Neural cell (in vitro differentiated cells): ENCODE data around the gene THAP4. TPM values are rescaled to one million over a fixed set of nuclear protein-coding genes. Genes with fewer than 3 reads are reported as not detected.
"Not testable (repeated sequence)": the region's sequence is repeated elsewhere in the genome, so short reads cannot be mapped to it uniquely, and the experiment has no call there.

Source experiments
- H2AFZ ChIP-seq: fragments of 200-600, 300-800 bp; sonication (generic), shearing (Covaris generic); 2 replicates; pipeline ENCODE4 v1.6.0; 2014; ENCODE audit warnings: low read depth, mild to moderate bottlenecking, antibody characterized with exemption, low read length, moderate library complexity
- H3F3A ChIP-seq: fragments of 200-600 bp; shearing (Covaris generic); 2 replicates; pipeline ENCODE4 v1.6.1; 2016; ENCODE audit warnings: mild to moderate bottlenecking, moderate library complexity, mixed read lengths, antibody characterized with exemption, low read length; ENCODE audit not compliant: insufficient read depth, poor library complexity, severe bottlenecking
- H3K27ac ChIP-seq: fragments of 200-600, 300-800 bp; sonication (generic), shearing (Covaris generic); 2 replicates; pipeline ENCODE4 v1.5.1; 2014; ENCODE audit warnings: mild to moderate bottlenecking, low read length, moderate library complexity
- H3K27me3 ChIP-seq: fragments of 300-800, 200-600 bp; sonication (generic), shearing (Covaris generic); 2 replicates; pipeline ENCODE4 v1.6.0; 2014; ENCODE audit warnings: mild to moderate bottlenecking, low read depth, low read length, moderate library complexity; ENCODE audit not compliant: insufficient read depth
- H3K36me3 ChIP-seq: fragments of 300-800, 200-600 bp; sonication (generic), shearing (Covaris generic); 2 replicates; pipeline ENCODE4 v1.5.1; 2014; ENCODE audit warnings: mild to moderate bottlenecking, antibody characterized with exemption, low read length, moderate library complexity; ENCODE audit not compliant: insufficient read depth
- H3K4me2 ChIP-seq: fragments of 300-800, 200-600 bp; sonication (generic), shearing (Covaris generic); 2 replicates; pipeline ENCODE4 v1.6.0; 2014; ENCODE audit warnings: mild to moderate bottlenecking, low read length
- H3K4me3 ChIP-seq: fragments of 300-800, 200-600 bp; sonication (generic), shearing (Covaris generic); 2 replicates; pipeline ENCODE4 v1.5.1; 2014; ENCODE audit warnings: mild to moderate bottlenecking, low read length, moderate library complexity
- H3K79me2 ChIP-seq: fragments of 200-600 bp; shearing (Covaris generic); replicated peaks from 2 replicates; pipeline ENCODE4 v1.6.0; 2014; ENCODE audit warnings: mild to moderate bottlenecking, low read length, moderate library complexity; ENCODE audit not compliant: insufficient read depth
- H3K9ac ChIP-seq: fragments of 300-800, 200-600 bp; sonication (generic), shearing (Covaris generic); 2 replicates; pipeline ENCODE4 v1.6.1; 2016; ENCODE audit warnings: mild to moderate bottlenecking, low read length, mixed read lengths
- H3K9me2 ChIP-seq: fragments of 200-600 bp; shearing (Covaris generic); 2 replicates; pipeline ENCODE4 v1.6.1; 2016; ENCODE audit warnings: mild to moderate bottlenecking, low read length, mixed read lengths; ENCODE audit not compliant: insufficient read depth
- H3K9me3 ChIP-seq: fragments of 200-600, 300-800 bp; sonication (generic), shearing (Covaris generic); 2 replicates; pipeline ENCODE4 v1.6.1; 2016; ENCODE audit warnings: mild to moderate bottlenecking, mixed run types, low read length, moderate library complexity, mixed read lengths
- H4K20me1 ChIP-seq: fragments of 200-600 bp; shearing (Covaris generic); 2 replicates; pipeline ENCODE4 v1.6.1; 2016; ENCODE audit warnings: mild to moderate bottlenecking, mixed run types; ENCODE audit not compliant: insufficient read depth
- EP300 ChIP-seq: fragments of 450-650 bp; conservative IDR thresholded peaks from 2 replicates; pipeline ENCODE4 v1.6.1; 2014; ENCODE audit warnings: antibody characterized with exemption, mild to moderate bottlenecking, moderate library complexity; ENCODE audit not compliant: poor library complexity, severe bottlenecking
- EZH2 ChIP-seq: fragments of 200-600, 300-800 bp; shearing (Covaris generic), sonication (generic); IDR thresholded peaks from 2 replicates; pipeline ENCODE4 v1.6.1; 2014; ENCODE audit warnings: antibody characterized with exemption, low read length, borderline replicate concordance, mild to moderate bottlenecking; ENCODE audit not compliant: insufficient read depth, poor library complexity, severe bottlenecking
- MXI1 ChIP-seq: fragments of 450-650 bp; conservative IDR thresholded peaks from 2 replicates; pipeline ENCODE4 v1.6.1; 2014; ENCODE audit warnings: antibody characterized with exemption, mild to moderate bottlenecking; ENCODE audit not compliant: poor library complexity, severe bottlenecking
- POLR2AphosphoS5 ChIP-seq: IDR thresholded peaks from 2 replicates; pipeline ENCODE4 v1.6.1; 2012
- RAD21 ChIP-seq: fragments of 450-650 bp; conservative IDR thresholded peaks from 2 replicates; pipeline ENCODE4 v1.6.1; 2014; ENCODE audit warnings: antibody characterized with exemption, mild to moderate bottlenecking, moderate library complexity
- SMC3 ChIP-seq: fragments of 450-650 bp; conservative IDR thresholded peaks from 2 replicates; pipeline ENCODE4 v1.6.1; 2014; ENCODE audit warnings: antibody characterized with exemption, mild to moderate bottlenecking, moderate library complexity; ENCODE audit not compliant: poor library complexity
- TAF1 ChIP-seq: IDR thresholded peaks from 2 replicates; pipeline ENCODE4 v1.6.1; 2012; ENCODE audit warnings: low read depth
- polyA plus RNA-seq: library from polyadenylated mRNA; depleted of rRNA; stranded (reverse); fragments of >200 nt; gene quantifications from 2 replicates; pipeline ENCODE4 v1.2.3, GENCODE V29; 2014
- TF ChIP-seq, protein P1 (sequence below): IDR thresholded peaks from 2 replicates; pipeline ENCODE4 v1.6.1; 2012; ENCODE audit warnings: borderline replicate concordance
- TF ChIP-seq, protein P2 (sequence below): fragments of 450-650 bp; IDR thresholded peaks from 2 replicates; pipeline ENCODE4 v1.5.1; 2014; ENCODE audit warnings: antibody characterized with exemption, mild to moderate bottlenecking, moderate library complexity; ENCODE audit not compliant: poor library complexity, severe bottlenecking

The THAP4 gene
- polyA plus RNA-seq, 1 donor from 2014 or later: 30.8 TPM

DNA sequence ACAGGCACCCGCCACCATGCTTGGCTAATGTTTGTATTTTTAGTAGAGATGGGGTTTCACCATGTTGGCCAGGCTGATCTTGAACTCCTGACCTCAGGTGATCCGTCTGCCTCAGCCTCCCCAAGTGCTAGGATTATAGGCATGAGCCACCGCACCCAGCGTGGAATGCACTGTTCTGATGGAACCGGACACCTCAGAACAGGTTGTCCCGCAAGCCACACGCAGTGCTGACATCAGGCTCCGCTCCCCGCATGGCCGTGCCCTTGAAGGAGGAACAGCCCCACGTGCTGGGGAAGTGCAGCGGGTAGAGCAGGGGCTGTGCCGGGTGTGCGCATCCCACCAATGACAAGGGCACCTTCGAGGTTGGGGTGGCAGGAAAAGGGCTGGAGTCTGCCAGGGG, 69.7 kb downstream of the THAP4 start:
- not testable (repeated sequence) for H3K4me3 ChIP-seq, H3K9me3 ChIP-seq, H3K27ac ChIP-seq, H4K20me1 ChIP-seq, H3K4me2 ChIP-seq, H2AFZ ChIP-seq, H3F3A ChIP-seq, H3K27me3 ChIP-seq, H3K9ac ChIP-seq, H3K36me3 ChIP-seq, H3K9me2 ChIP-seq, H3K79me2 ChIP-seq

DNA sequence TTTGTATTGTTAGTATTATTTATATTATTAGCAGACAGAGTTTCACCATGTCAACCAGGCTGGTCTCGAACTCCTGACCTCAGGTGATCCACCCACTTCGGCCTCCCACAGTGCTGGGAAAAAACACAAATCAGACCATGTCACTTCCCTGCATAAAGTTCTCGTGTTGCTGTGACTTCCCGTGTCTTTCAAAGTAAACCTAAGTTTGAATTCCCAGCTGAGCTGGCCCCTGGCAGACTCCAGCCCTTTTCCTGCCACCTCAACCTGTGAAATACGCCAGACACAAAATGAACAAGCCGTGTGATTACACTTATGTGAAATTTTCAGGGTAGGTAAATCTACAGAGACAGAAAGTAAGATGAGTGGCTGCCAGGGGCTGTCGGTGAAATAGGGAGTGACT, 70.5 kb downstream of the THAP4 start:
- no peaks in the 10 kb centered on the region for H3F3A ChIP-seq
- no peaks in the 10 kb centered on the region for H3K79me2 ChIP-seq
- H3K4me2 ChIP-seq: no peak overlapping the region
- peaks cover 6% of the 10 kb centered on the region for H3K27me3 ChIP-seq
- H3K27ac ChIP-seq: no peak overlapping the region
- H3K9me3 ChIP-seq: no peaks in the 10 kb centered on the region
- no peak overlapping the region for H3K4me3 ChIP-seq
- TF ChIP-seq SMC3: no peak
- TF ChIP-seq, protein P1, sequence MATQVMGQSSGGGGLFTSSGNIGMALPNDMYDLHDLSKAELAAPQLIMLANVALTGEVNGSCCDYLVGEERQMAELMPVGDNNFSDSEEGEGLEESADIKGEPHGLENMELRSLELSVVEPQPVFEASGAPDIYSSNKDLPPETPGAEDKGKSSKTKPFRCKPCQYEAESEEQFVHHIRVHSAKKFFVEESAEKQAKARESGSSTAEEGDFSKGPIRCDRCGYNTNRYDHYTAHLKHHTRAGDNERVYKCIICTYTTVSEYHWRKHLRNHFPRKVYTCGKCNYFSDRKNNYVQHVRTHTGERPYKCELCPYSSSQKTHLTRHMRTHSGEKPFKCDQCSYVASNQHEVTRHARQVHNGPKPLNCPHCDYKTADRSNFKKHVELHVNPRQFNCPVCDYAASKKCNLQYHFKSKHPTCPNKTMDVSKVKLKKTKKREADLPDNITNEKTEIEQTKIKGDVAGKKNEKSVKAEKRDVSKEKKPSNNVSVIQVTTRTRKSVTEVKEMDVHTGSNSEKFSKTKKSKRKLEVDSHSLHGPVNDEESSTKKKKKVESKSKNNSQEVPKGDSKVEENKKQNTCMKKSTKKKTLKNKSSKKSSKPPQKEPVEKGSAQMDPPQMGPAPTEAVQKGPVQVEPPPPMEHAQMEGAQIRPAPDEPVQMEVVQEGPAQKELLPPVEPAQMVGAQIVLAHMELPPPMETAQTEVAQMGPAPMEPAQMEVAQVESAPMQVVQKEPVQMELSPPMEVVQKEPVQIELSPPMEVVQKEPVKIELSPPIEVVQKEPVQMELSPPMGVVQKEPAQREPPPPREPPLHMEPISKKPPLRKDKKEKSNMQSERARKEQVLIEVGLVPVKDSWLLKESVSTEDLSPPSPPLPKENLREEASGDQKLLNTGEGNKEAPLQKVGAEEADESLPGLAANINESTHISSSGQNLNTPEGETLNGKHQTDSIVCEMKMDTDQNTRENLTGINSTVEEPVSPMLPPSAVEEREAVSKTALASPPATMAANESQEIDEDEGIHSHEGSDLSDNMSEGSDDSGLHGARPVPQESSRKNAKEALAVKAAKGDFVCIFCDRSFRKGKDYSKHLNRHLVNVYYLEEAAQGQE: no peak
- no peak for TF ChIP-seq EP300
- TF ChIP-seq MXI1: no peak
- no peak for TF ChIP-seq EZH2
- H2AFZ ChIP-seq: no peak overlapping the region
- no peaks in the 10 kb centered on the region for H4K20me1 ChIP-seq
- no peaks in the 10 kb centered on the region for H3K9me2 ChIP-seq
- H3K9ac ChIP-seq: no peak overlapping the region
- H3K36me3 ChIP-seq: no peaks in the 10 kb centered on the region

DNA sequence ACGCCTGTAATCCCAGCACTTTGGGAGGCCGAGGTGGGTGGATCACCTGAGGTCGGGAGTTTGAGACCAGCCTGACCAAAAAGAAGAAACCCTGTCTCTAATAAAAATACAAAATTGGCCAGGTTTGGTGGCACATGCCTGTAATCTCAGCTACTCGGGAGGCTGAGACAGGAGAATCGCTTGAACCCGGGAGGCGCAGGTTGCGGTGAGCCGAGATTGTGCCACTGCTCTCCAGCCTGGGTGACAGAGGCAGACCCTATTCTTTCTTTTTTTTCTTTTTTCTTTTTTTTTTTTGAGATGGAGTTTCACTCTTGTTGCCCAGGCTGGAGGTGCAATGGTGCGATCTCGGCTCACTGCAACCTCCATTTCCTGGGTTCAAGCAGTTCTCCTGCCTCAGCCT, 70.9 kb downstream of the THAP4 start:
- H3K36me3 ChIP-seq, H3K4me3 ChIP-seq, H3K9me3 ChIP-seq, H3F3A ChIP-seq, H3K27me3 ChIP-seq, H2AFZ ChIP-seq, H3K79me2 ChIP-seq, H3K4me2 ChIP-seq, H4K20me1 ChIP-seq, H3K27ac ChIP-seq, H3K9me2 ChIP-seq, H3K9ac ChIP-seq: not testable (repeated sequence)

DNA sequence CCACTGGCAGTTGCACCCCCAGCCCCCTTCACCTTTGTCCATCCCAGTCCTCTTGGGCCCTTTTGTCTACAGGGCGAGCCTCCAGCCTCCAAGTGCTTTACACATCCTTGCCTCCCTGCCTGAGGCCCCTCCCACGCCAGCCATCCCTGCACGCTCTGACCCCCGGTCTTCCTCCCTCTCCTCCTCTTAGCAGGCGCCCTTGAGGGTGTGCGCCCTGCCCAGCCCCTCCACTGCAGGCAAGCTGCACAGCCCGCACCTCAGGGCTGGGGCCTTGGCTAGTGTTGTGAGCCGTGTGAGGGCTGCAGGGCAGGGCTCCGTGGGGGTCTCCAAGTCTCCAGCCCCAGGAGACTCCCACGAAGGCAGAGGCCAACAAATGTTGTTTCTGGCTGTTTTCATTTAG, 71.5 kb downstream of the THAP4 start:
- Histone ChIP-seq H2AFZ (no peak overlapping the region), H3K27ac (no peak overlapping the region), H3K9me2 (no peaks in the 10 kb centered on the region), H3K9me3 (no peaks in the 10 kb centered on the region), H3F3A (no peaks in the 10 kb centered on the region), H3K79me2 (no peaks in the 10 kb centered on the region), H3K4me3 (no peak overlapping the region), H3K9ac (no peak overlapping the region), H3K27me3 (peaks cover 8% of the 10 kb centered on the region), H4K20me1 (no peaks in the 10 kb centered on the region), H3K4me2 (no peak overlapping the region), H3K36me3 (no peaks in the 10 kb centered on the region)
- TF ChIP-seq POLR2AphosphoS5 (no peak), EP300 (no peak), RAD21 (no peak), TAF1 (no peak), EZH2 (no peak), MXI1 (no peak), SMC3 (no peak)
- TF ChIP-seq, protein P2, sequence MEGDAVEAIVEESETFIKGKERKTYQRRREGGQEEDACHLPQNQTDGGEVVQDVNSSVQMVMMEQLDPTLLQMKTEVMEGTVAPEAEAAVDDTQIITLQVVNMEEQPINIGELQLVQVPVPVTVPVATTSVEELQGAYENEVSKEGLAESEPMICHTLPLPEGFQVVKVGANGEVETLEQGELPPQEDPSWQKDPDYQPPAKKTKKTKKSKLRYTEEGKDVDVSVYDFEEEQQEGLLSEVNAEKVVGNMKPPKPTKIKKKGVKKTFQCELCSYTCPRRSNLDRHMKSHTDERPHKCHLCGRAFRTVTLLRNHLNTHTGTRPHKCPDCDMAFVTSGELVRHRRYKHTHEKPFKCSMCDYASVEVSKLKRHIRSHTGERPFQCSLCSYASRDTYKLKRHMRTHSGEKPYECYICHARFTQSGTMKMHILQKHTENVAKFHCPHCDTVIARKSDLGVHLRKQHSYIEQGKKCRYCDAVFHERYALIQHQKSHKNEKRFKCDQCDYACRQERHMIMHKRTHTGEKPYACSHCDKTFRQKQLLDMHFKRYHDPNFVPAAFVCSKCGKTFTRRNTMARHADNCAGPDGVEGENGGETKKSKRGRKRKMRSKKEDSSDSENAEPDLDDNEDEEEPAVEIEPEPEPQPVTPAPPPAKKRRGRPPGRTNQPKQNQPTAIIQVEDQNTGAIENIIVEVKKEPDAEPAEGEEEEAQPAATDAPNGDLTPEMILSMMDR: no peak
- TF ChIP-seq, protein P1: no peak
